ACC112 (cell line): ENCODE results near the gene VTI1A.

Experiments
- H2AFZ ChIP-seq: fragments of 200-600 bp; sonication (generic); one replicate; pipeline ENCODE4 v1.6.0; 2017; ENCODE audit warnings: antibody characterized with exemption, low read length; ENCODE audit not compliant: unreplicated experiment
- H3K27ac ChIP-seq: fragments of 200-600 bp; sonication (generic); 2 replicates; pipeline ENCODE4 v1.5.1; 2014; ENCODE audit warnings: low read depth, mild to moderate bottlenecking, antibody characterized with exemption, low read length, moderate library complexity
- H3K27me3 ChIP-seq: fragments of 200-600 bp; sonication (generic); 2 replicates; pipeline ENCODE4 v1.6.1; 2014; ENCODE audit warnings: mild to moderate bottlenecking, antibody characterized with exemption, low read length, moderate library complexity, mixed read lengths; ENCODE audit not compliant: insufficient read depth
- H3K36me3 ChIP-seq: fragments of 200-600 bp; sonication (generic); 2 replicates; pipeline ENCODE4 v1.6.1; 2016; ENCODE audit warnings: mild to moderate bottlenecking, antibody characterized with exemption, low read length, moderate library complexity, mixed read lengths; ENCODE audit not compliant: insufficient read depth
- H3K4me1 ChIP-seq: fragments of 200-600 bp; sonication (generic); one replicate; pipeline ENCODE4 v1.6.1; 2016; ENCODE audit warnings: low read length, mixed read lengths; ENCODE audit not compliant: insufficient read depth, unreplicated experiment, control insufficient read depth
- H3K4me3 ChIP-seq: fragments of 200-600 bp; sonication (generic); 2 replicates; pipeline ENCODE4 v1.5.1; 2014; ENCODE audit warnings: mild to moderate bottlenecking, low read depth, low read length
- H3K79me2 ChIP-seq: fragments of 200-600 bp; sonication (generic); one replicate; pipeline ENCODE4 v1.6.0; 2016; ENCODE audit warnings: low read length; ENCODE audit not compliant: control insufficient read depth, unreplicated experiment, insufficient read depth

The VTI1A gene

GRCh38 chr10:112732277-112732921 lies 285.4 kb downstream of the VTI1A start:
- H3K27ac ChIP-seq = no peak overlapping the region
- no peaks in the 10 kb centered on the region for H3K36me3 ChIP-seq
- H3K27me3 ChIP-seq = no peaks in the 10 kb centered on the region
- H3K4me3 ChIP-seq = no peak overlapping the region
- no peaks in the 10 kb centered on the region for H3K79me2 ChIP-seq
- H2AFZ ChIP-seq = no peak overlapping the region
- peaks cover 7% of the 10 kb centered on the region for H3K4me1 ChIP-seq

GRCh38 chr10:112735041-112735695 lies 288.2 kb downstream of the VTI1A start:
- no peak overlapping the region for H2AFZ ChIP-seq
- H3K27ac ChIP-seq = no peak overlapping the region
- no peaks in the 10 kb centered on the region for H3K36me3 ChIP-seq
- no peak overlapping the region for H3K4me3 ChIP-seq
- H3K79me2 ChIP-seq = no peaks in the 10 kb centered on the region
- H3K27me3 ChIP-seq = no peaks in the 10 kb centered on the region
- peaks cover 7% of the 10 kb centered on the region for H3K4me1 ChIP-seq

- no peaks in the 10 kb centered on the region for H3K27me3 ChIP-seq
- H2AFZ ChIP-seq = no peak overlapping the region
- no peaks in the 10 kb centered on the region for H3K4me1 ChIP-seq
- H3K4me3 ChIP-seq = no peak overlapping the region
- no peak overlapping the region for H3K27ac ChIP-seq
- no peaks in the 10 kb centered on the region for H3K36me3 ChIP-seq
- no peaks in the 10 kb centered on the region for H3K79me2 ChIP-seq
Measured at GRCh38 chr10:112738606-112739591, 291.9 kb downstream of the VTI1A start.

GRCh38 chr10:112739592-112740353 lies 292.8 kb downstream of the VTI1A start:
- H3K79me2 ChIP-seq = no peaks in the 10 kb centered on the region
- no peak overlapping the region for H2AFZ ChIP-seq
- no peaks in the 10 kb centered on the region for H3K27me3 ChIP-seq
- H3K36me3 ChIP-seq = no peaks in the 10 kb centered on the region
- H3K27ac ChIP-seq = no peak overlapping the region
- no peaks in the 10 kb centered on the region for H3K4me1 ChIP-seq
- no peak overlapping the region for H3K4me3 ChIP-seq

- H3K4me3 ChIP-seq = no peak overlapping the region
- no peak overlapping the region for H3K27ac ChIP-seq
- no peaks in the 10 kb centered on the region for H3K27me3 ChIP-seq
- no peak overlapping the region for H2AFZ ChIP-seq
- H3K4me1 ChIP-seq = no peaks in the 10 kb centered on the region
- H3K36me3 ChIP-seq = no peaks in the 10 kb centered on the region
- no peaks in the 10 kb centered on the region for H3K79me2 ChIP-seq
Measured at GRCh38 chr10:112741830-112742402, 294.9 kb downstream of the VTI1A start.

- H3K79me2 ChIP-seq = no peaks in the 10 kb centered on the region
- H3K4me3 ChIP-seq = no peak overlapping the region
- H2AFZ ChIP-seq = no peak overlapping the region
- H3K4me1 ChIP-seq = no peaks in the 10 kb centered on the region
- no peaks in the 10 kb centered on the region for H3K27me3 ChIP-seq
- H3K36me3 ChIP-seq = no peaks in the 10 kb centered on the region
- H3K27ac ChIP-seq = no peak overlapping the region
Measured at GRCh38 chr10:112744181-112745096, 297.4 kb downstream of the VTI1A start.

- Histone ChIP-seq H3K36me3 (no peaks in the 10 kb centered on the region), H3K27ac (no peak overlapping the region), H3K4me1 (no peaks in the 10 kb centered on the region), H2AFZ (no peak overlapping the region), H3K79me2 (no peaks in the 10 kb centered on the region), H3K27me3 (no peaks in the 10 kb centered on the region), H3K4me3 (no peak overlapping the region)
Measured at GRCh38 chr10:112746329-112746728, 299.3 kb downstream of the VTI1A start.

- Histone ChIP-seq H3K27ac (no peak overlapping the region), H3K36me3 (no peaks in the 10 kb centered on the region), H3K79me2 (no peaks in the 10 kb centered on the region), H3K4me3 (no peak overlapping the region), H2AFZ (no peak overlapping the region), H3K27me3 (no peaks in the 10 kb centered on the region), H3K4me1 (peaks cover 18% of the 10 kb centered on the region)
Measured at GRCh38 chr10:112750427-112751167, 303.6 kb downstream of the VTI1A start.

GRCh38 chr10:112751651-112752050 lies 304.6 kb downstream of the VTI1A start:
- H2AFZ ChIP-seq = no peak overlapping the region
- peaks cover 18% of the 10 kb centered on the region for H3K4me1 ChIP-seq
- no peaks in the 10 kb centered on the region for H3K79me2 ChIP-seq
- no peaks in the 10 kb centered on the region for H3K27me3 ChIP-seq
- no peaks in the 10 kb centered on the region for H3K36me3 ChIP-seq
- no peak overlapping the region for H3K27ac ChIP-seq
- no peak overlapping the region for H3K4me3 ChIP-seq
